ENCODE measurements around the gene TTC23L. TPM values are rescaled to one million over a fixed set of nuclear protein-coding genes. Genes with fewer than 3 reads are reported as not detected.

TTC23L gene
- total and polyA plus RNA-seq, 2 of the 8 experiments (the other 6 are each of a cell fraction or from before 2014, with no cell fraction given), result 1.1 to 2.4 TPM

DNA sequence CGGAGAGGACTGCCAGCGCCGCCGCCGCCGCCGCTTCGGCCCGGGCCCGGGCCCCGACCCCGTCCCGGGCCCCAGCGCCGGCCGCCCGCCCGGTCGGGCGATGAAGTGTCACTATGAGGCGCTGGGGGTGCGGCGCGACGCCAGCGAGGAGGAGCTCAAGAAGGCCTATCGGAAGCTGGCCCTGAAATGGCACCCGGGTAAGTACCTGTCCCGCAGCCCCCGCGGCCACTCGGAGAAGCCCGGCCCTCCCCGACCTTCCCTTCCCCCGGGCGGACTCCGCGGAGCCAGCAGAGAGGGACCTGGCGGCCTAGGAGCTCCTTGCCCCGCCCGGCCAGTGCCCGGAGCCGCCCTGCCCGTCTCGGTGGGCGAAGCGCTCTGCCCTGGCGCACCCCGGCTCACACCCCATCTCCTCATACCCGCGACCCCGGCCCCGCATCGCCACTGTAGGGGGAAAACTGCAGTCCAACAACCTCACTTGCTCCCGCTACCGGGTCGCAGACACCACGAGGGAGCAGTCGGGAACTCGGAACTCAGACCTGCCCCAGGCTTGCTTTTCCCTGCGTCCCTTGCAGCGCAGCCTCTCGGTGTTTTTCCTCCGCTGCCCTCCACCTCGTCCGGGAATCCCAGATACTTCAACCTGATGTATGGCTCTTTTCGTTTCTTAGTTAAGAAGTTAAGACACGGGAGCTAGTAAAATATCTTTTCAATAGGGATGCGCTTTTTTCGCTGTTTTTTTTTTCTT is 90.9 kb downstream of the TTC23L start:
- ChIA-PET POLR2A (ENCODE audit: partially characterized antibody) (interaction anchor here (0.8 to 3.8 kb wide), 14 partner anchors 9 to 455 kb away, joined by 3 to 51 read pairs (median 4); partner anchors contain the start of genes BRIX1 and RAD1), CTCF (ENCODE audit: partially characterized antibody) (interaction anchor here (1.3 to 1.5 kb wide), 2 partner anchors 29 to 73 kb away, joined by 3 to 5 read pairs; no protein-coding TSS in a partner anchor)
- peak; percentile 38 to 83 for DNase-seq (ENCODE audit: low read depth in 1 of 2, low spot score in 2 of 2)
- Histone ChIP-seq H3K27me3 (replicated peaks in 1 of 4; ENCODE audit: control insufficient read depth in 3 of 4, extremely low read depth in 1 of 4, insufficient read depth in 3 of 4, low read length in 3 of 4) (no peaks in the 10 kb centered on the region), H4K20me1 (replicated peaks in 1 of 2; ENCODE audit: control insufficient read depth in 1 of 2, insufficient read depth in 2 of 2, low read length in 2 of 2) (peaks cover 0 to 2% of the 10 kb centered on the region in 2 experiments), H3K4me2 (ENCODE audit: insufficient read depth in 1 of 2, low read depth in 2 of 2, low read length in 2 of 2) (peak overlapping the region; percentile 62 to 72), H3K27ac (ENCODE audit: low read depth, low read length) (peak overlapping the region; percentile 66), H3K4me3 (ENCODE audit: extremely low read depth in 1 of 4, insufficient read depth in 2 of 4, low read depth in 3 of 4, low read length in 4 of 4) (peak overlapping the region; percentile 50 to 96 (median 93)), H2BK15ac (ENCODE audit: low read length) (no peak overlapping the region), H4K91ac (replicated peaks; ENCODE audit: insufficient read length, low read length) (no peak overlapping the region), H2BK5ac (ENCODE audit: low read depth, low read length) (peak overlapping the region; percentile 66; the same call in 1 of the 2 replicates), H3K14ac (ENCODE audit: insufficient read length) (no peak overlapping the region), H4K5ac (ENCODE audit: insufficient read length, low read depth, low read length) (no peak overlapping the region), H3K4ac (replicated peaks; ENCODE audit: insufficient read length, low read depth, low read length) (peak overlapping the region; percentile 82), H3K4me1 (replicated peaks in 1 of 4; ENCODE audit: control insufficient read depth in 3 of 4, insufficient read depth in 4 of 4, low read length in 3 of 4) (no peaks in the 10 kb centered on the region; a peak in 1 of 7 replicates), H3K79me2 (ENCODE audit: control insufficient read depth in 1 of 2, insufficient read depth in 2 of 2, low read length in 2 of 2) (peaks cover 6 to 39% of the 10 kb centered on the region in 2 experiments; a peak in 3 of 4 replicates), H2AFZ (ENCODE audit: low read length) (peak overlapping the region; percentile 37; the same call in 1 of the 2 replicates), H3K79me1 (ENCODE audit: low read depth, low read length) (peaks cover 3% of the 10 kb centered on the region), H3K56ac (replicated peaks; ENCODE audit: insufficient read length, low read depth, low read length) (no peak overlapping the region), H3K23ac (ENCODE audit: insufficient read length) (no peak overlapping the region), H2BK20ac (ENCODE audit: low read length) (no peak overlapping the region), H2AK5ac (ENCODE audit: low read depth, low read length) (no peak overlapping the region), H3K9me3 (ENCODE audit: insufficient read depth in 2 of 2, low read depth in 1 of 2, low read length in 1 of 2) (no peaks in the 10 kb centered on the region), H3K36me3 (ENCODE audit: control insufficient read depth in 2 of 4, insufficient read depth in 4 of 4, low read length in 3 of 4) (peaks cover 9 to 29% (median 17%) of the 10 kb centered on the region in 4 experiments), H3K18ac (ENCODE audit: extremely low read depth, low read length) (peak overlapping the region; percentile 34; the same call in 1 of the 2 replicates), H3K9ac (replicated peaks in 1 of 4; ENCODE audit: extremely low read depth in 1 of 4, low read depth in 3 of 4, low read length in 3 of 4) (peak overlapping the region; percentile 28 to 78 (median 76)), H3K23me2 (ENCODE audit: low read depth, low read length) (no peaks in the 10 kb centered on the region), H4K8ac (ENCODE audit: extremely low read depth, insufficient read depth, low read length) (peak overlapping the region; percentile 73), H2BK120ac (replicated peaks; ENCODE audit: low read depth, low read length) (peak overlapping the region; percentile 49), H2BK12ac (ENCODE audit: low read depth, low read length) (no peak overlapping the region)
- no peak for FAIRE-seq
- 1% methylated on average over 43 of the region's 70 CpGs; no CpG with 5 or more reads in 1 of the 2 experiments for WGBS, 2 experiments (ENCODE audit: extremely low coverage in 1 of 2, insufficient coverage in 1 of 2, insufficient read length in 1 of 2, insufficient replicate concordance in 2 of 2, low coverage in 1 of 2, low lambda C conversion rate in 2 of 2, missing lambda C conversion rate in 1 of 2)
- TF ChIP-seq KDM4A (IDR thresholded peaks at IDR 0.05; ENCODE audit: low read depth, low read length, severe bottlenecking) (peak; percentile 81), TAF1 (IDR thresholded peaks at IDR 0.05; ENCODE audit: low read depth, low read length) (peak; percentile 78), CHD1 (IDR thresholded peaks at IDR 0.05; ENCODE audit: low read depth, low read length) (0 out of 2 replicates have a peak, but pooled peaks have one; percentile 14), BACH1 (IDR thresholded peaks at IDR 0.05; ENCODE audit: low read length) (no peak), SAP30 (IDR thresholded peaks at IDR 0.05; ENCODE audit: insufficient read depth, insufficient replicate concordance, low read length) (peak; percentile 36), MAX (IDR thresholded peaks at IDR 0.05) (peak; percentile 53; the same call in 1 of the 2 replicates), PHF8 (conservative IDR thresholded peaks at IDR 0.05; ENCODE audit: low read depth, low read length) (peak; percentile 57), GABPA (IDR thresholded peaks at IDR 0.05; ENCODE audit: borderline replicate concordance, insufficient read depth, low read length) (no peak), ASH2L (IDR thresholded peaks at IDR 0.05; ENCODE audit: low read length) (peak; percentile 91), CREB1 (IDR thresholded peaks at IDR 0.05) (peak; percentile 37; the same call in 1 of the 2 replicates), KDM5A (IDR thresholded peaks at IDR 0.05; ENCODE audit: low read length) (no peak), SIX5 (IDR thresholded peaks at IDR 0.05; ENCODE audit: low read depth, low read length) (no peak)

All from H1 (cell line).